ENCODE measurements around the gene ZCCHC14. TPM values are rescaled to one million over a fixed set of nuclear protein-coding genes. Genes with fewer than 3 reads are reported as not detected.

The ZCCHC14 gene
- polyA plus RNA-seq, 2 of the 4 experiments (the other 2 are of a cell fraction), result 3.8 to 7.3 TPM

DNA sequence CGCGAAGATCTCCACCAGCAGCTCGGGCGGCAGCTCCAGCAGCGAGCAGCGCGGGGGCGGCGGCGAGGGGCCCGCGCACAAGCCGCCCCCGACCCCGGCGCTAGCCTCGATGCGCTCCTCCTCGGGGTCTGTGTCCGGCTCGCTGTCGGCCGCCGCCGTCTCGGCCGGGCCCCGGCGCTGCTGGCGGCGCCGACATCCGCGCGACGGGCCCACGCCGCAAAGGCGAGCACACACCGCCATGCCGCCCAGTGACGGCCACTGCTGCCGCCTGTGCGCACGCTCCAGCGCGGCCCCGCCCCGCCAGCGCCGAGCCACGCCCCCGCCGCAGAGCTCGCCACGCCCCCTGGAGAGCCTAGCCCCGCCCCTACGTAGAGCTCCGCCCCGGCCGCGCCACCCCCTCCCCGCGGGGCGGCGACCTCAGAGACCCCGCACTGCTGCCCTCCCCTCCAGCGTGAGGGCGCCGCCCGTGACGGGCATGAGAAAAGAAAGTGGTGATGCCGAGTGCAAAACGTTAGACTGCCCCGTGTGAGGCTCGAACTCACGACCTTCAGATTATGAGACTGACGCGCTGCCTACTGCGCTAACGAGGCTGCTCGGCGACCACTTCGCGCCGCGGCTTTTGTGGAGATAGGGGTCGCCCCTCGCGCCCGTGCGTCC is 109.2 kb downstream of the ZCCHC14 start, which contains the start of gene FBXO31:
Gene FBXO31 (minus strand): TSS at position 272 of the 657 bp plus-strand sequence. CDS start 32 bp downstream, at position 240.
- ATAC-seq (peak; percentile 66 to 78), DNase-seq (ENCODE audit: low read depth in 1 of 2, low spot score in 1 of 2) (peak; percentile 67 to 95), FAIRE-seq (no peak)
- Histone ChIP-seq H3K4me3 (peak within 1 kb of the TSS; percentile 89), H3K4me2 (peak within 1 kb of the TSS; percentile 85), H3K9me3 (no peaks in the 10 kb centered on the region), H3K27ac (peak within 1 kb of the TSS; percentile 86 to 94), H3K4me1 (peaks cover 45% of the 10 kb centered on the region)
- POLR2A ChIA-PET, result interaction anchor here (1.0 to 2.6 kb wide), 7 partner anchors 10 to 567 kb away, joined by 3 to 20 read pairs (median 6); partner anchors contain the start of genes BANP and C16orf95
- no CpG with 5 or more reads among the region's 92 CpGs for WGBS (ENCODE audit: missing lambda C conversion rate)
- CTCF ChIA-PET, result interaction anchor here (0.8 to 3.1 kb wide), 10 partner anchors 10 to 461 kb away, joined by 3 to 20 read pairs (median 6); partner anchors contain the start of gene C16orf95
- TF ChIP-seq SREBF2 (IDR thresholded peaks at IDR 0.05) (peak; percentile 96), ESRRA (IDR thresholded peaks at IDR 0.05; ENCODE audit: borderline replicate concordance, low read length) (peak; percentile 66; the same call in 1 of the 2 replicates), PHF8 (IDR thresholded peaks at IDR 0.05; ENCODE audit: borderline replicate concordance, low read depth) (peak; percentile 39; the same call in 1 of the 2 replicates), HOXB13 (CRISPR knock-in tag; IDR thresholded peaks at IDR 0.05; ENCODE audit: low read depth) (no peak), FOSL2 (IDR thresholded peaks at IDR 0.05) (no peak), FOSL2 (CRISPR knock-in tag; IDR thresholded peaks at IDR 0.05) (peak; percentile 9; the same call in 1 of the 2 replicates), CBX8 (IDR thresholded peaks at IDR 0.05) (no peak), TP53 (CRISPR knock-in tag; IDR thresholded peaks at IDR 0.05) (peak; percentile 83; the same call in 1 of the 2 replicates), RNF2 (IDR thresholded peaks at IDR 0.05; ENCODE audit: borderline replicate concordance, low read depth) (no peak), HOXB5 (CRISPR knock-in tag; IDR thresholded peaks at IDR 0.05) (no peak), CHD4 (IDR thresholded peaks at IDR 0.05; ENCODE audit: borderline replicate concordance) (no peak), POLR2A (IDR thresholded peaks at IDR 0.05; ENCODE audit: low read length) (peak; percentile 94), GATA3 (IDR thresholded peaks at IDR 0.05; ENCODE audit: borderline replicate concordance) (0 out of 2 replicates have a peak, but pooled peaks have one; percentile 33), JUN (IDR thresholded peaks at IDR 0.05) (peak in 1 of 2 experiments; percentile 56; a peak in 3 of 5 replicates), NPAS2 (CRISPR knock-in tag; IDR thresholded peaks at IDR 0.05; ENCODE audit: borderline replicate concordance) (no peak), NFE2L2 (conservative IDR thresholded peaks at IDR 0.05; ENCODE audit: low read length) (no peak), RFX5 (IDR thresholded peaks at IDR 0.05) (no peak), CEBPB (IDR thresholded peaks at IDR 0.05) (0 out of 4 replicates have a peak, but pooled peaks of 1 of the 2 experiments have one; percentile 9), NR3C1 (IDR thresholded peaks at IDR 0.05) (no peak), ZFP36 (IDR thresholded peaks at IDR 0.05; ENCODE audit: borderline replicate concordance, partially characterized antibody) (no peak), MYC (IDR thresholded peaks at IDR 0.05; ENCODE audit: borderline replicate concordance, low read length) (peak; percentile 35), EHF (CRISPR knock-in tag; IDR thresholded peaks at IDR 0.05) (no peak), EHMT2 (IDR thresholded peaks at IDR 0.05; ENCODE audit: low read depth) (no peak), SMC3 (IDR thresholded peaks at IDR 0.05) (no peak), BHLHE40 (IDR thresholded peaks at IDR 0.05; ENCODE audit: low read depth, low read length) (peak; percentile 61; the same call in 1 of the 2 replicates), HOXA7 (CRISPR knock-in tag; IDR thresholded peaks at IDR 0.05) (no peak)
- TF ChIP-seq, protein P1, sequence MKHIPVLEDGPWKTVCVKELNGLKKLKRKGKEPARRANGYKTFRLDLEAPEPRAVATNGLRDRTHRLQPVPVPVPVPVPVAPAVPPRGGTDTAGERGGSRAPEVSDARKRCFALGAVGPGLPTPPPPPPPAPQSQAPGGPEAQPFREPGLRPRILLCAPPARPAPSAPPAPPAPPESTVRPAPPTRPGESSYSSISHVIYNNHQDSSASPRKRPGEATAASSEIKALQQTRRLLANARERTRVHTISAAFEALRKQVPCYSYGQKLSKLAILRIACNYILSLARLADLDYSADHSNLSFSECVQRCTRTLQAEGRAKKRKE (CRISPR knock-in tag; IDR thresholded peaks at IDR 0.05; ENCODE audit: low read depth), result no peak
- TF ChIP-seq, protein P2, sequence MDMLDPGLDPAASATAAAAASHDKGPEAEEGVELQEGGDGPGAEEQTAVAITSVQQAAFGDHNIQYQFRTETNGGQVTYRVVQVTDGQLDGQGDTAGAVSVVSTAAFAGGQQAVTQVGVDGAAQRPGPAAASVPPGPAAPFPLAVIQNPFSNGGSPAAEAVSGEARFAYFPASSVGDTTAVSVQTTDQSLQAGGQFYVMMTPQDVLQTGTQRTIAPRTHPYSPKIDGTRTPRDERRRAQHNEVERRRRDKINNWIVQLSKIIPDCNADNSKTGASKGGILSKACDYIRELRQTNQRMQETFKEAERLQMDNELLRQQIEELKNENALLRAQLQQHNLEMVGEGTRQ (IDR thresholded peaks at IDR 0.05), result no peak
- TF ChIP-seq, protein P3, sequence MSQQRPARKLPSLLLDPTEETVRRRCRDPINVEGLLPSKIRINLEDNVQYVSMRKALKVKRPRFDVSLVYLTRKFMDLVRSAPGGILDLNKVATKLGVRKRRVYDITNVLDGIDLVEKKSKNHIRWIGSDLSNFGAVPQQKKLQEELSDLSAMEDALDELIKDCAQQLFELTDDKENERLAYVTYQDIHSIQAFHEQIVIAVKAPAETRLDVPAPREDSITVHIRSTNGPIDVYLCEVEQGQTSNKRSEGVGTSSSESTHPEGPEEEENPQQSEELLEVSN (IDR thresholded peaks at IDR 0.05; ENCODE audit: borderline replicate concordance, low read depth), result no peak
- TF ChIP-seq, protein P4, sequence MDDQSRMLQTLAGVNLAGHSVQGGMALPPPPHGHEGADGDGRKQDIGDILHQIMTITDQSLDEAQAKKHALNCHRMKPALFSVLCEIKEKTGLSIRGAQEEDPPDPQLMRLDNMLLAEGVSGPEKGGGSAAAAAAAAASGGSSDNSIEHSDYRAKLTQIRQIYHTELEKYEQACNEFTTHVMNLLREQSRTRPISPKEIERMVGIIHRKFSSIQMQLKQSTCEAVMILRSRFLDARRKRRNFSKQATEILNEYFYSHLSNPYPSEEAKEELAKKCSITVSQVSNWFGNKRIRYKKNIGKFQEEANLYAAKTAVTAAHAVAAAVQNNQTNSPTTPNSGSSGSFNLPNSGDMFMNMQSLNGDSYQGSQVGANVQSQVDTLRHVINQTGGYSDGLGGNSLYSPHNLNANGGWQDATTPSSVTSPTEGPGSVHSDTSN (IDR thresholded peaks at IDR 0.05), result peak; percentile 40; the same call in 1 of the 2 replicates
- TF ChIP-seq, protein P5, sequence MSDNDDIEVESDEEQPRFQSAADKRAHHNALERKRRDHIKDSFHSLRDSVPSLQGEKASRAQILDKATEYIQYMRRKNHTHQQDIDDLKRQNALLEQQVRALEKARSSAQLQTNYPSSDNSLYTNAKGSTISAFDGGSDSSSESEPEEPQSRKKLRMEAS (IDR thresholded peaks at IDR 0.05), result no peak; the same call in none of the 2 replicates
- TF ChIP-seq, protein P6, sequence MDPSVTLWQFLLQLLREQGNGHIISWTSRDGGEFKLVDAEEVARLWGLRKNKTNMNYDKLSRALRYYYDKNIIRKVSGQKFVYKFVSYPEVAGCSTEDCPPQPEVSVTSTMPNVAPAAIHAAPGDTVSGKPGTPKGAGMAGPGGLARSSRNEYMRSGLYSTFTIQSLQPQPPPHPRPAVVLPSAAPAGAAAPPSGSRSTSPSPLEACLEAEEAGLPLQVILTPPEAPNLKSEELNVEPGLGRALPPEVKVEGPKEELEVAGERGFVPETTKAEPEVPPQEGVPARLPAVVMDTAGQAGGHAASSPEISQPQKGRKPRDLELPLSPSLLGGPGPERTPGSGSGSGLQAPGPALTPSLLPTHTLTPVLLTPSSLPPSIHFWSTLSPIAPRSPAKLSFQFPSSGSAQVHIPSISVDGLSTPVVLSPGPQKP (IDR thresholded peaks at IDR 0.05; ENCODE audit: low read depth, low read length), result 0 out of 2 replicates have a peak, but pooled peaks have one; percentile 34
- TF ChIP-seq, protein P7, sequence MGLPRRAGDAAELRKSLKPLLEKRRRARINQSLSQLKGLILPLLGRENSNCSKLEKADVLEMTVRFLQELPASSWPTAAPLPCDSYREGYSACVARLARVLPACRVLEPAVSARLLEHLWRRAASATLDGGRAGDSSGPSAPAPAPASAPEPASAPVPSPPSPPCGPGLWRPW (IDR thresholded peaks at IDR 0.05), result no peak
- TF ChIP-seq, protein P8, sequence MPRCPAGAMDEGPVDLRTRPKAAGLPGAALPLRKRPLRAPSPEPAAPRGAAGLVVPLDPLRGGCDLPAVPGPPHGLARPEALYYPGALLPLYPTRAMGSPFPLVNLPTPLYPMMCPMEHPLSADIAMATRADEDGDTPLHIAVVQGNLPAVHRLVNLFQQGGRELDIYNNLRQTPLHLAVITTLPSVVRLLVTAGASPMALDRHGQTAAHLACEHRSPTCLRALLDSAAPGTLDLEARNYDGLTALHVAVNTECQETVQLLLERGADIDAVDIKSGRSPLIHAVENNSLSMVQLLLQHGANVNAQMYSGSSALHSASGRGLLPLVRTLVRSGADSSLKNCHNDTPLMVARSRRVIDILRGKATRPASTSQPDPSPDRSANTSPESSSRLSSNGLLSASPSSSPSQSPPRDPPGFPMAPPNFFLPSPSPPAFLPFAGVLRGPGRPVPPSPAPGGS (IDR thresholded peaks at IDR 0.05), result 0 out of 3 replicates have a peak, but pooled peaks have one; percentile 76

Data from A549 (cell line).